GM12878 (cell line): ENCODE data around the gene RAB2B. TPM values are rescaled to one million over a fixed set of nuclear protein-coding genes. Genes with fewer than 3 reads are reported as not detected.

Source experiments
- ATAC-seq: fragments of 200-7000 bp; cut with Tn5 transposase; 3 replicates; pipeline ENCODE4 v1.9.1; 2020; ENCODE audit warnings: mild to moderate bottlenecking, moderate library complexity
- BruUV-seq: library from RNA; stranded (reverse); fragments of 400-500 nt; replicated peaks from 2 replicates; lab custom pipeline; 2021; lab: Mats Ljungman, UMichigan
- CTCF ChIA-PET: fragments of 300-600 bp; sonication (Branson Sonifier 250); formaldehyde crosslinking; extraction: SDS; loops from one replicate; lab custom pipeline; 2021; ENCODE audit warnings: inconsistent platforms; lab: Yijun Ruan, JAX
- POLR2A ChIA-PET: fragments of 350-600 bp; formaldehyde crosslinking; extraction: SDS; loops from one replicate; lab custom pipeline; 2021; ENCODE audit warnings: inconsistent platforms; lab: Charles Lee
- RAD21 ChIA-PET: fragments of 300-600 bp; sonication (Branson Sonifier 250); formaldehyde crosslinking; loops from one replicate; lab custom pipeline; 2023; ENCODE audit warnings: antibody characterized with exemption; ENCODE audit not compliant: unreplicated experiment; lab: Charles Lee
- SMC1A ChIA-PET: fragments of 300-600 bp; sonication (Branson Sonifier 250); formaldehyde crosslinking; loops from one replicate; lab custom pipeline; 2023; ENCODE audit not compliant: unreplicated experiment, uncharacterized antibody; lab: Charles Lee
- DNase-seq: peaks from one replicate; pipeline ENCODE4 v3.0.0-alpha.2; 2011; ENCODE audit warnings: low read depth, low spot score
- FAIRE-seq: peaks from 3 replicates; lab custom pipeline; 2011; peaks lifted over from hg19 to GRCh38; lab: Jason Lieb, UNC
- H2AFZ ChIP-seq: 2 replicates; pipeline ENCODE4 v1.6.0; 2011; ENCODE audit warnings: low read depth, low read length, control low read depth; ENCODE audit not compliant: control insufficient read depth
- H3K27ac ChIP-seq: 2 replicates; pipeline ENCODE4 v1.5.1; 2011; ENCODE audit warnings: control low read depth; ENCODE audit not compliant: control insufficient read depth, insufficient read depth
- H3K27me3 ChIP-seq, 2 experiments: replicated peaks in 1 of 2; 2 replicates each; pipeline versions ENCODE4 v1.6.0 to v1.6.1; 2011; ENCODE audit warnings: low read length in 1 of 2; ENCODE audit not compliant: control insufficient read depth in 2 of 2, insufficient read depth in 2 of 2
- H3K36me3 ChIP-seq, 2 experiments: 2 replicates each; pipeline ENCODE4 v1.5.1; 2011; ENCODE audit warnings: low read length in 1 of 2; ENCODE audit not compliant: control insufficient read depth in 2 of 2, insufficient read depth in 2 of 2
- H3K4me1 ChIP-seq: 2 replicates; pipeline ENCODE4 v1.6.1; 2011; ENCODE audit warnings: mild to moderate bottlenecking, low read length, moderate library complexity, mixed read lengths; ENCODE audit not compliant: control insufficient read depth, insufficient read depth
- H3K4me2 ChIP-seq: 2 replicates; pipeline ENCODE4 v1.6.0; 2011; ENCODE audit warnings: control low read depth; ENCODE audit not compliant: control insufficient read depth, insufficient read depth
- H3K4me3 ChIP-seq: fragments of 200-600 bp; sonication (generic); 2 replicates; pipeline ENCODE4 v1.5.1; 2016
- H3K79me2 ChIP-seq: 2 replicates; pipeline ENCODE4 v1.6.0; 2011; ENCODE audit warnings: low read length; ENCODE audit not compliant: control insufficient read depth, insufficient read depth
- H3K9ac ChIP-seq: 2 replicates; pipeline ENCODE4 v1.8.0; 2011; ENCODE audit warnings: low read length, control low read depth, mixed read lengths; ENCODE audit not compliant: control insufficient read depth, insufficient read depth
- H3K9me3 ChIP-seq: replicated peaks from 3 replicates; pipeline ENCODE4 v1.5.1; 2011; ENCODE audit warnings: mild to moderate bottlenecking, low read length; ENCODE audit not compliant: control insufficient read depth, insufficient read depth
- H4K20me1 ChIP-seq: 2 replicates; pipeline ENCODE4 v1.6.0; 2011; ENCODE audit not compliant: control insufficient read depth, insufficient read depth
- NFYA ChIP-seq: IDR thresholded peaks from 2 replicates; pipeline ENCODE4 v1.6.1; 2011; ENCODE audit warnings: low read depth, mild to moderate bottlenecking, low read length, improper control_type of control experiment, borderline replicate concordance
- RELA ChIP-seq: fragments of 450-650 bp; IDR thresholded peaks from 2 replicates; pipeline ENCODE4 v1.8.0; 2014; ENCODE audit warnings: borderline replicate concordance; ENCODE audit not compliant: partially characterized antibody
- TCF12 ChIP-seq: IDR thresholded peaks from 2 replicates; pipeline ENCODE4 v1.6.1; 2011; ENCODE audit warnings: low read depth, mild to moderate bottlenecking, low read length
- WGBS: methylation state at CpG from one replicate; pipeline ENCODE4 v1.1.6; 2016; ENCODE audit warnings: low lambda C conversion rate; ENCODE audit not compliant: insufficient replicate concordance, insufficient coverage; ENCODE audit errors: missing lambda C conversion rate; 5-methylcytosine and 5-hydroxymethylcytosine counted together
- in situ Hi-C: fragments of 300-500 bp; cut with MboI; formaldehyde crosslinking; loops from 9 replicates; pipeline ENCODE4 v1.14.3; 2018; ENCODE audit warnings: mixed read lengths
- intact Hi-C: fragments of 100-400 bp; cut with micrococcal nuclease; formaldehyde crosslinking; loops from one replicate; pipeline ENCODE4 v1.14.2; 2022; ENCODE audit not compliant: unreplicated experiment
- polyA plus RNA-seq, 11 experiments: library from polyadenylated mRNA; depleted of rRNA in 4 of 11; unstranded in 6 of 11; stranded (reverse) in 5 of 11; fragments of >200 nt; fragmentation: Nextera tagmentation in 4 of 11; fragmentation: Illumina TruSeq in 1 of 11; extraction: Ambion mirVana in 4 of 11; extraction: Trizol in 1 of 11; gene quantifications; 1 replicate in 1 of 11; 2 replicates in 10 of 11; pipeline versions ENCODE4 v1.2.1 to v1.2.3, GENCODE V29; 2011 to 2016; ENCODE audit warnings: inconsistent platforms in 2 of 11, missing spikeins in 2 of 11, low read depth in 1 of 11
- total RNA-seq, 4 experiments: library from RNA; depleted of rRNA in 3 of 4; stranded (reverse); fragments of >200 nt in 3 of 4; fragmentation: Illumina TruSeq in 1 of 4; extraction: Trizol in 1 of 4; gene quantifications; 2 replicates each; pipeline versions ENCODE4 v1.2.1 to v1.2.3, GENCODE V29; 2013 to 2021
- TF ChIP-seq, protein P1 (sequence below): fragments of 450-650 bp; formaldehyde crosslinking; IDR thresholded peaks from 2 replicates; pipeline ENCODE4 v1.5.0; 2022; ENCODE audit warnings: mild to moderate bottlenecking, missing genetic modification characterization

RAB2B gene
- total and polyA plus RNA-seq, 10 of the 15 experiments (the other 5 are each of a cell fraction or from before 2014, with no cell fraction given) = 5.6 to 45.1 (median 12.5) TPM

DNA sequence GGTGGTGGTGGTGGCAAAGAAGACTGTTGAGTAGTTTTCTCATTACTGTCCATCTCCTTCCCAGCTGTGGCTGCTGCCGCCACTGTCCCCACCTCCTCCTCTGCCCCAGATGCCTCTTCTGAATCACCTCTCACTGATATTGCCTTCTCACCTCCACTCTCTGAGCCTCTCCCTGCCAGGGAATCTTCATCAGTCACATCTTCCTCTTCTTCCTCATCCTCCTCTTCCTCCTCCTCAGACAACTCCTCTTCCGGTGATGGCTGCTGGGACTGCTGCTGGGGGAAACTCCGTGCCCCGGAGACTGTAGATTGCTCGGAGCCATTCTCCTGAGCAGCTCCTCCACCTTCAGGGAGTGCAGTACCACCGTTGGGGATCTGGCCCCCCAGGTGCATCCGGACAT lies 46.4 kb upstream of the RAB2B start:
- ChIA-PET POLR2A (no interaction called here), SMC1A (interaction anchor here (1.2 to 2.2 kb wide), 2 partner anchors 26 to 34 kb away, joined by 3 to 12 read pairs; no protein-coding TSS in a partner anchor), RAD21 (interaction anchor here (3.1 kb wide), 1 partner anchor 25 kb away, joined by 10 read pairs; no protein-coding TSS in a partner anchor), CTCF (no interaction called here)
- Histone ChIP-seq H3K4me2 (no peak overlapping the region), H3K36me3 (no peaks in the 10 kb centered on the region), H3K4me1 (peaks cover 12% of the 10 kb centered on the region), H3K9me3 (no peaks in the 10 kb centered on the region), H3K27ac (no peak overlapping the region), H3K79me2 (no peaks in the 10 kb centered on the region), H3K27me3 (no peaks in the 10 kb centered on the region), H2AFZ (no peak overlapping the region), H3K4me3 (no peak overlapping the region), H4K20me1 (no peaks in the 10 kb centered on the region), H3K9ac (no peak overlapping the region)
- ATAC-seq (no peak), FAIRE-seq (no peak), DNase-seq (no peak)
- TF ChIP-seq TCF12 = no peak
- no TSS peak for BruUV-seq
- WGBS = 52% methylated on average over 7 of the region's 7 CpGs
- in situ Hi-C loops = no loop called here
- intact Hi-C loops = no loop called here

DNA sequence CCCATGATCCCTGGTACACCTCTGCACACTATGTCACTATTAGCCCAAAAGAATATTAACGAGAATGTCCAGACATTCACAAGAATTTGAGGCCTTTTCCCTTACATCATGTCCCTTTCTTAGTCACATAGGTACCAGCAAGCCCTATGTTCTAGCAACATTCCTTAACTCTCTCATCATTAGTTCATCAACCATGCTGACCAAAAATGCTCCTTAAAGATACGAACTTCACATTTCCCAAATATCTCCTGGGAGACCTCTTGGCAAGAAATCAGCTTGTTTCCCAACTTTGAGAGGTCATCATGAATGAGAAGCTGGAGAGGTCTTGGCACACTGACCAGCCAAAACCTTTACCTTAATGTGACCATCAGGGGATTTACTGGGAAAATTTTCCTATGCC lies 44.7 kb upstream of the RAB2B start:
- RAD21 ChIA-PET = interaction anchor here (3.1 kb wide), 1 partner anchor 23 kb away, joined by 10 read pairs; no protein-coding TSS in a partner anchor
- Histone ChIP-seq H3K79me2 (no peaks in the 10 kb centered on the region), H3K4me3 (no peak overlapping the region), H3K4me1 (peaks cover 1% of the 10 kb centered on the region), H3K9ac (no peak overlapping the region), H3K36me3 (no peaks in the 10 kb centered on the region), H4K20me1 (no peaks in the 10 kb centered on the region), H3K9me3 (no peaks in the 10 kb centered on the region), H3K4me2 (no peak overlapping the region), H3K27ac (no peak overlapping the region), H3K27me3 (no peaks in the 10 kb centered on the region), H2AFZ (no peak overlapping the region)
- CTCF ChIA-PET = interaction anchor here (4.5 kb wide), 1 partner anchor 23 kb away, joined by 22 read pairs; no protein-coding TSS in a partner anchor
- SMC1A ChIA-PET = interaction anchor here (1.0 to 2.2 kb wide), 3 partner anchors 10 to 24 kb away, joined by 3 to 12 read pairs (median 4); partner anchors contain the start of gene METTL3
- ATAC-seq = no peak
- no peak for TF ChIP-seq RELA
- TF ChIP-seq, protein P1, sequence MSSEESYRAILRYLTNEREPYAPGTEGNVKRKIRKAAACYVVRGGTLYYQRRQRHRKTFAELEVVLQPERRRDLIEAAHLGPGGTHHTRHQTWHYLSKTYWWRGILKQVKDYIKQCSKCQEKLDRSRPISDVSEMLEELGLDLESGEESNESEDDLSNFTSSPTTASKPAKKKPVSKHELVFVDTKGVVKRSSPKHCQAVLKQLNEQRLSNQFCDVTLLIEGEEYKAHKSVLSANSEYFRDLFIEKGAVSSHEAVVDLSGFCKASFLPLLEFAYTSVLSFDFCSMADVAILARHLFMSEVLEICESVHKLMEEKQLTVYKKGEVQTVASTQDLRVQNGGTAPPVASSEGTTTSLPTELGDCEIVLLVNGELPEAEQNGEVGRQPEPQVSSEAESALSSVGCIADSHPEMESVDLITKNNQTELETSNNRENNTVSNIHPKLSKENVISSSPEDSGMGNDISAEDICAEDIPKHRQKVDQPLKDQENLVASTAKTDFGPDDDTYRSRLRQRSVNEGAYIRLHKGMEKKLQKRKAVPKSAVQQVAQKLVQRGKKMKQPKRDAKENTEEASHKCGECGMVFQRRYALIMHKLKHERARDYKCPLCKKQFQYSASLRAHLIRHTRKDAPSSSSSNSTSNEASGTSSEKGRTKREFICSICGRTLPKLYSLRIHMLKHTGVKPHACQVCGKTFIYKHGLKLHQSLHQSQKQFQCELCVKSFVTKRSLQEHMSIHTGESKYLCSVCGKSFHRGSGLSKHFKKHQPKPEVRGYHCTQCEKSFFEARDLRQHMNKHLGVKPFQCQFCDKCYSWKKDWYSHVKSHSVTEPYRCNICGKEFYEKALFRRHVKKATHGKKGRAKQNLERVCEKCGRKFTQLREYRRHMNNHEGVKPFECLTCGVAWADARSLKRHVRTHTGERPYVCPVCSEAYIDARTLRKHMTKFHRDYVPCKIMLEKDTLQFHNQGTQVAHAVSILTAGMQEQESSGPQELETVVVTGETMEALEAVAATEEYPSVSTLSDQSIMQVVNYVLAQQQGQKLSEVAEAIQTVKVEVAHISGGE (CRISPR knock-in tag) = no peak
- TF ChIP-seq NFYA = no peak
- 29% methylated on average over 2 of the region's 2 CpGs for WGBS
- POLR2A ChIA-PET = no interaction called here
- no peak for DNase-seq
- no TSS peak for BruUV-seq
- intact Hi-C loops = no loop called here
- FAIRE-seq = no peak
- in situ Hi-C loops = no loop called here
